HepG2 (cell line): ENCODE results near the gene RNASE12. TPM values are rescaled to one million over a fixed set of nuclear protein-coding genes. Genes with fewer than 3 reads are reported as not detected.
A peak's percentile ranks its signal among the peaks of the same experiment; 100 is the strongest.

Experiments used
- CEBPZ ChIP-seq: IDR thresholded peaks from 2 replicates; pipeline ENCODE4 v1.6.1; 2012; ENCODE audit warnings: low read length, improper control_type of control experiment
- ETV5 ChIP-seq: IDR thresholded peaks from 2 replicates; pipeline ENCODE4 v1.6.1; 2018; ENCODE audit warnings: missing biosample characterization, missing genetic modification reagents, inconsistent platforms, borderline replicate concordance
- HNF4A ChIP-seq: sonication (generic); formaldehyde crosslinking; IDR thresholded peaks from 2 replicates; pipeline ENCODE4 v1.4.0; 2020; ENCODE audit warnings: missing genetic modification reagents
- MAX ChIP-seq: IDR thresholded peaks from 2 replicates; pipeline ENCODE4 v1.6.1; 2012; ENCODE audit warnings: inconsistent platforms
- NR2F2 ChIP-seq: IDR thresholded peaks from 2 replicates; pipeline ENCODE4 v1.6.1; 2012; ENCODE audit warnings: low read depth, inconsistent platforms, borderline replicate concordance
- PAXIP1 ChIP-seq: sonication (generic); formaldehyde crosslinking; conservative IDR thresholded peaks from 2 replicates; pipeline ENCODE4 v1.4.0; 2020; ENCODE audit warnings: mild to moderate bottlenecking, missing genetic modification reagents, moderate library complexity
- PBX2 ChIP-seq: IDR thresholded peaks from 2 replicates; pipeline ENCODE4 v1.6.1; 2016; ENCODE audit warnings: control low read depth
- PCBP1 ChIP-seq: fragments of 200-400 bp; formaldehyde crosslinking; IDR thresholded peaks from 2 replicates; pipeline ENCODE4 v1.6.1; 2017; ENCODE audit warnings: mild to moderate bottlenecking, low read depth, low read length, borderline replicate concordance
- SALL2 ChIP-seq: sonication (generic); formaldehyde crosslinking; IDR thresholded peaks from 2 replicates; pipeline ENCODE4 v1.8.1; 2023; ENCODE audit warnings: mild to moderate bottlenecking, missing genetic modification reagents, inconsistent platforms
- SNAPC4 ChIP-seq: sonication (generic); formaldehyde crosslinking; IDR thresholded peaks from 2 replicates; pipeline ENCODE4 v1.4.0; 2020; ENCODE audit warnings: mild to moderate bottlenecking, missing genetic modification reagents
- ZNF18 ChIP-seq: sonication (generic); formaldehyde crosslinking; IDR thresholded peaks from 2 replicates; pipeline ENCODE4 v1.8.0; 2022; ENCODE audit warnings: mild to moderate bottlenecking, missing genetic modification reagents; ENCODE audit not compliant: insufficient replicate concordance
- ZNF776 ChIP-seq: sonication (generic); formaldehyde crosslinking; IDR thresholded peaks from 2 replicates; pipeline ENCODE4 v1.4.0; 2020; ENCODE audit warnings: mild to moderate bottlenecking, missing genetic modification reagents
- ZSCAN12 ChIP-seq: sonication (generic); formaldehyde crosslinking; IDR thresholded peaks from 2 replicates; pipeline ENCODE4 v1.9.0; 2021; ENCODE audit warnings: mild to moderate bottlenecking, missing genetic modification reagents
- polyA plus RNA-seq, 8 experiments: library from polyadenylated mRNA; depleted of rRNA in 3 of 8; stranded (reverse) in 7 of 8; unstranded in 1 of 8; fragments of >200 nt; fragmentation: Illumina TruSeq in 4 of 8; extraction: Trizol in 4 of 8; gene quantifications; 2 replicates each; pipeline versions ENCODE4 v1.2.1 to v1.2.3, GENCODE V29; 2011 to 2016; ENCODE audit warnings: low read depth in 4 of 8, missing spikeins in 1 of 8, mixed read lengths in 1 of 8; ENCODE audit not compliant: insufficient read depth in 1 of 8
- total RNA-seq, 5 experiments: library from RNA; depleted of rRNA; stranded (reverse); fragments of >200 nt; fragmentation: Illumina TruSeq; extraction: Trizol; gene quantifications; 2 replicates each; pipeline ENCODE4 v1.2.3, GENCODE V29; 2016; ENCODE audit warnings: low read depth in 1 of 5

The RNASE12 gene
- total and polyA plus RNA-seq, 2 of the 13 experiments (the other 11 are each of a cell fraction or from before 2014, with no cell fraction given): not detected

GRCh38 chr14:20615996-20616395 lies 24.8 kb upstream of the RNASE12 start (continued):
- TF ChIP-seq SNAPC4 (CRISPR knock-in tag) (no peak), MAX (peak; percentile 16; the same call in 1 of the 2 replicates), PAXIP1 (CRISPR knock-in tag) (peak; percentile 73), SALL2 (CRISPR knock-in tag) (no peak), PBX2 (CRISPR knock-in tag) (no peak), ETV5 (CRISPR knock-in tag) (peak; percentile 60; the same call in 1 of the 2 replicates), HNF4A (CRISPR knock-in tag) (peak; percentile 66), PCBP1 (no peak), NR2F2 (peak; percentile 80), ZNF18 (peak; percentile 77), ZSCAN12 (CRISPR knock-in tag) (0 out of 2 replicates have a peak, but pooled peaks have one; percentile 35), CEBPZ (no peak), ZNF776 (CRISPR knock-in tag) (no peak)
